HepG2 (cell line): ENCODE results near the gene ODAD4. TPM values are rescaled to one million over a fixed set of nuclear protein-coding genes. Genes with fewer than 3 reads are reported as not detected.

ENCODE experiments used
- ATAC-seq: fragments of 200-7000 bp; cut with Tn5 transposase; 3 replicates; pipeline ENCODE4 v1.9.1; 2020; ENCODE audit warnings: mild to moderate bottlenecking, moderate library complexity
- BruUV-seq: library from RNA; stranded (reverse); fragments of 400-500 nt; replicated peaks from 2 replicates; lab custom pipeline; 2021; lab: Mats Ljungman, UMichigan
- CTCF ChIA-PET: fragments of 300-600 bp; formaldehyde crosslinking; extraction: SDS; loops from one replicate; lab custom pipeline; 2021; ENCODE audit warnings: low total read pairs, inconsistent platforms, low intra/inter-chr PET ratio; lab: Yijun Ruan, JAX
- POLR2A ChIA-PET: fragments of 350-600 bp; sonication (Branson Sonifier 250); formaldehyde crosslinking; loops from one replicate; lab custom pipeline; 2020; ENCODE audit warnings: antibody characterized with exemption, inconsistent platforms; lab: Yijun Ruan, JAX
- DNase-seq: peaks from one replicate; pipeline ENCODE4 v3.0.0-alpha.2; 2015; ENCODE audit warnings: low spot score
- FAIRE-seq: peaks from 3 replicates; lab custom pipeline; 2011; peaks lifted over from hg19 to GRCh38; lab: Jason Lieb, UNC
- H2AFZ ChIP-seq: one replicate; pipeline ENCODE4 v1.6.1; 2011; ENCODE audit warnings: low read length, inconsistent platforms
- H3K27ac ChIP-seq: fragments of 300-600 bp; 3 replicates; pipeline ENCODE4 v1.8.0; 2011; ENCODE audit warnings: mixed run types, mild to moderate bottlenecking, mixed read lengths, low read length, inconsistent platforms; ENCODE audit not compliant: insufficient read depth; ENCODE audit errors: extremely low read length
- H3K27me3 ChIP-seq, 2 experiments: fragments of 200-600 bp in 1 of 2; 2 replicates in 1 of 2; 3 replicates in 1 of 2; pipeline versions ENCODE4 v1.6.0 to v1.8.0; 2011; ENCODE audit warnings: low read length in 2 of 2, mild to moderate bottlenecking in 2 of 2, moderate library complexity in 2 of 2, inconsistent platforms in 1 of 2; ENCODE audit not compliant: insufficient read depth in 2 of 2, control insufficient read depth in 1 of 2
- H3K36me3 ChIP-seq, 2 experiments: fragments of 200-600 bp in 1 of 2; replicated peaks in 1 of 2; 2 replicates in 1 of 2; 3 replicates in 1 of 2; pipeline versions ENCODE4 v1.5.1 to v1.8.0; 2011; ENCODE audit warnings: low read length in 2 of 2, inconsistent platforms in 1 of 2; ENCODE audit not compliant: insufficient read depth in 2 of 2, control insufficient read depth in 1 of 2
- H3K4me1 ChIP-seq: 2 replicates; pipeline ENCODE4 v1.5.1; 2012; ENCODE audit warnings: low read length, inconsistent platforms; ENCODE audit not compliant: insufficient read depth
- H3K4me2 ChIP-seq: 2 replicates; pipeline ENCODE4 v1.6.0; 2011; ENCODE audit warnings: low read depth, low read length, inconsistent platforms
- H3K4me3 ChIP-seq, 3 experiments: fragments of 200-600 bp in 1 of 3; sonication (generic), shearing (Covaris generic) in 1 of 3; replicated peaks in 1 of 3; 2 replicates each; pipeline ENCODE4 v1.5.1; 2011 to 2016; ENCODE audit warnings: low read length in 3 of 3, inconsistent platforms in 2 of 3, low read depth in 2 of 3, mild to moderate bottlenecking in 2 of 3, control low read depth in 1 of 3, mixed read lengths in 1 of 3; ENCODE audit not compliant: insufficient read depth in 1 of 3
- H3K79me2 ChIP-seq: one replicate; pipeline ENCODE4 v1.6.1; 2011; ENCODE audit warnings: low read length, inconsistent platforms; ENCODE audit not compliant: insufficient read depth
- H3K9ac ChIP-seq: 2 replicates; pipeline ENCODE4 v1.6.0; 2011; ENCODE audit warnings: mild to moderate bottlenecking, low read depth, low read length, inconsistent platforms; ENCODE audit not compliant: insufficient read depth
- H3K9me3 ChIP-seq: 2 replicates; pipeline ENCODE4 v1.5.1; 2012; ENCODE audit warnings: mild to moderate bottlenecking, low read length
- H4K20me1 ChIP-seq: 2 replicates; pipeline ENCODE4 v1.6.0; 2011; ENCODE audit warnings: inconsistent platforms, mild to moderate bottlenecking, low read length, moderate library complexity; ENCODE audit not compliant: insufficient read depth
- ELF3 ChIP-seq: IDR thresholded peaks from 2 replicates; pipeline ENCODE4 v1.6.1; 2016; ENCODE audit warnings: missing genetic modification reagents, missing compliant biosample characterization
- FOXK1 ChIP-seq: sonication (generic); formaldehyde crosslinking; IDR thresholded peaks from 2 replicates; pipeline ENCODE4 v1.4.0; 2020; ENCODE audit warnings: low read depth, missing genetic modification reagents, borderline replicate concordance
- GATAD2A ChIP-seq: IDR thresholded peaks from 2 replicates; pipeline ENCODE4 v1.6.1; 2016
- GMEB1 ChIP-seq: sonication (generic); formaldehyde crosslinking; IDR thresholded peaks from 2 replicates; pipeline ENCODE4 v1.5.1; 2020; ENCODE audit warnings: missing genetic modification reagents, mild to moderate bottlenecking, borderline replicate concordance
- HNF4G ChIP-seq, 2 experiments: sonication (generic) in 1 of 2; formaldehyde crosslinking in 1 of 2; IDR thresholded peaks; 2 replicates each; pipeline versions ENCODE4 v1.4.0 to v1.6.1; 2011 to 2020; ENCODE audit warnings: borderline replicate concordance in 2 of 2, low read depth in 2 of 2, mild to moderate bottlenecking in 2 of 2, low read length in 1 of 2, missing genetic modification reagents in 1 of 2, moderate library complexity in 1 of 2
- MAFK ChIP-seq, 2 experiments: IDR thresholded peaks in 1 of 2; conservative IDR thresholded peaks in 1 of 2; 2 replicates each; pipeline ENCODE4 v1.6.1; 2011; ENCODE audit warnings: improper control_type of control experiment in 2 of 2, low read length in 2 of 2
- NCOR1 ChIP-seq: fragments of 200-600 bp; sonication (generic); IDR thresholded peaks from 2 replicates; pipeline ENCODE4 v1.7.0; 2017; ENCODE audit warnings: antibody characterized with exemption, low read length, borderline replicate concordance
- SNAPC2 ChIP-seq: sonication (generic); formaldehyde crosslinking; IDR thresholded peaks from 2 replicates; pipeline ENCODE4 v1.8.1; 2022; ENCODE audit warnings: mild to moderate bottlenecking, missing genetic modification reagents
- ZNF260 ChIP-seq: sonication (generic); formaldehyde crosslinking; IDR thresholded peaks from 2 replicates; pipeline ENCODE4 v1.4.0; 2020; ENCODE audit warnings: missing genetic modification reagents, low read depth, mild to moderate bottlenecking, borderline replicate concordance
- ZNF646 ChIP-seq: sonication (generic); formaldehyde crosslinking; IDR thresholded peaks from 2 replicates; pipeline ENCODE4 v1.9.0; 2021; ENCODE audit warnings: mild to moderate bottlenecking, missing genetic modification reagents
- ZNF784 ChIP-seq: sonication (generic); formaldehyde crosslinking; IDR thresholded peaks from 2 replicates; pipeline ENCODE4 v1.5.1; 2020; ENCODE audit warnings: missing genetic modification reagents, mild to moderate bottlenecking, borderline replicate concordance
- ZSCAN9 ChIP-seq: IDR thresholded peaks from 2 replicates; pipeline ENCODE4 v1.6.1; 2016; ENCODE audit warnings: borderline replicate concordance
- WGBS: methylation state at CpG from one replicate; pipeline ENCODE4 v1.1.6; 2017; ENCODE audit warnings: low lambda C conversion rate; 5-methylcytosine and 5-hydroxymethylcytosine counted together
- in situ Hi-C: cut with HindIII; loops from 2 replicates; pipeline ENCODE4 v1.10.0; 2017; ENCODE audit warnings: low pct_unique_long_range_greater_than_20kb; ENCODE audit not compliant: extremely low pct_ligation_motif_present
- intact Hi-C: fragments of 100-400 bp; cut with micrococcal nuclease; formaldehyde crosslinking; loops from one replicate; pipeline ENCODE4 v1.10.0; 2022; ENCODE audit not compliant: unreplicated experiment
- polyA plus RNA-seq, 8 experiments: library from polyadenylated mRNA; depleted of rRNA in 3 of 8; stranded (reverse) in 7 of 8; unstranded in 1 of 8; fragments of >200 nt; fragmentation: Illumina TruSeq in 4 of 8; extraction: Trizol in 4 of 8; gene quantifications; 2 replicates each; pipeline versions ENCODE4 v1.2.1 to v1.2.3, GENCODE V29; 2011 to 2016; ENCODE audit warnings: low read depth in 4 of 8, missing spikeins in 1 of 8, mixed read lengths in 1 of 8; ENCODE audit not compliant: insufficient read depth in 1 of 8
- total RNA-seq, 5 experiments: library from RNA; depleted of rRNA; stranded (reverse); fragments of >200 nt; fragmentation: Illumina TruSeq; extraction: Trizol; gene quantifications; 2 replicates each; pipeline ENCODE4 v1.2.3, GENCODE V29; 2016; ENCODE audit warnings: low read depth in 1 of 5

ODAD4 gene
- total and polyA plus RNA-seq, 2 of the 13 experiments (the other 11 are each of a cell fraction or from before 2014, with no cell fraction given), result 0.48 to 0.53 TPM

- 21% methylated on average over 3 of the region's 3 CpGs for WGBS
- Histone ChIP-seq H2AFZ (no peak overlapping the region), H3K27me3 (no peaks in the 10 kb centered on the region), H3K79me2 (peaks cover 71% of the 10 kb centered on the region), H3K36me3 (peaks cover 16 to 39% of the 10 kb centered on the region in 2 experiments), H3K9me3 (no peaks in the 10 kb centered on the region), H4K20me1 (peaks cover 12% of the 10 kb centered on the region), H3K27ac (peak overlapping the region; percentile 77), H3K4me1 (peaks cover 42% of the 10 kb centered on the region), H3K9ac (peak overlapping the region; percentile 50), H3K4me2 (peak overlapping the region; percentile 67), H3K4me3 (peak overlapping the region in 1 of 3 experiments; percentile 35; a peak in 1 of 6 replicates)
- POLR2A ChIA-PET, result interaction anchor here (0.6 to 9.0 kb wide), 20 partner anchors 10 to 314 kb away, joined by 3 to 183 read pairs (median 5); partner anchors contain the start of genes CNP, DNAJC7, EIF1 and NKIRAS2
- BruUV-seq, result TSS peak; percentile 11
- intact Hi-C loops (loop anchor here (2.0 kb wide), 1 partner anchor 14 kb away; the partner anchor contains the start of gene DNAJC7), in situ Hi-C loops (no loop called here)
- ATAC-seq (peak; percentile 84), FAIRE-seq (peak; percentile 74), DNase-seq (peak; percentile 93)
- CTCF ChIA-PET, result no interaction called here
- TF ChIP-seq ZNF784 (CRISPR knock-in tag) (0 out of 2 replicates have a peak, but pooled peaks have one; percentile 65), ZNF260 (no peak), ZSCAN9 (CRISPR knock-in tag) (0 out of 2 replicates have a peak, but pooled peaks have one; percentile 55), GMEB1 (CRISPR knock-in tag) (peak; percentile 34; the same call in 1 of the 2 replicates), ELF3 (CRISPR knock-in tag) (peak; percentile 79), HNF4G (IDR thresholded peaks at IDR 0.05; ENCODE audit: borderline replicate concordance, low read depth, low read length) (peak; percentile 60; the same call in 1 of the 2 replicates), HNF4G (CRISPR knock-in tag; IDR thresholded peaks at IDR 0.05; ENCODE audit: borderline replicate concordance, low read depth) (peak; percentile 28; the same call in 1 of the 2 replicates), ZNF646 (CRISPR knock-in tag) (peak; percentile 81), GATAD2A (CRISPR knock-in tag) (peak; percentile 60), MAFK (conservative IDR thresholded peaks at IDR 0.05 in 1 of 2, IDR thresholded peaks at IDR 0.05 in 1 of 2; ENCODE audit: low read length in 2 of 2) (no peak), FOXK1 (0 out of 2 replicates have a peak, but pooled peaks have one; percentile 13), NCOR1 (no peak), SNAPC2 (CRISPR knock-in tag) (no peak)
Observed at GRCh38 chr17:42002792-42003301, 72.4 kb downstream of the ODAD4 start.
